Prostate gland (tissue), 2 donors: ENCODE data around the gene TM7SF2. TPM values are rescaled to one million over a fixed set of nuclear protein-coding genes. Genes with fewer than 3 reads are reported as not detected.
A peak's percentile ranks its signal among the peaks of the same experiment; 100 is the strongest.

ENCODE experiments used
- DNase-seq: peaks from one replicate; pipeline ENCODE4 v3.0.0-alpha.2; 2019; ENCODE audit warnings: low spot score
- H3K27ac ChIP-seq, 2 donors: fragments of 200-600 bp; sonication (generic); 2 replicates each; pipeline ENCODE4 v1.5.1; 2017 to 2019
- H3K27me3 ChIP-seq: fragments of 200-600 bp; sonication (generic); replicated peaks from 2 replicates; pipeline ENCODE4 v1.5.1; 2019; ENCODE audit not compliant: insufficient read depth
- H3K36me3 ChIP-seq, 2 donors: fragments of 200-600 bp; sonication (generic); 1 replicate in 1 of 2; 2 replicates in 1 of 2; pipeline versions ENCODE4 v1.5.1 to v1.8.1; 2017 to 2019
- H3K4me1 ChIP-seq: fragments of 200-600 bp; sonication (generic); replicated peaks from 2 replicates; pipeline ENCODE4 v1.5.1; 2019
- H3K4me3 ChIP-seq, 2 donors: fragments of 200-600 bp; sonication (generic); 2 replicates each; pipeline ENCODE4 v1.5.1; 2017 to 2019
- H3K9me3 ChIP-seq: fragments of 200-600 bp; sonication (generic); 2 replicates; pipeline ENCODE4 v1.5.1; 2017
- CTCF ChIP-seq, 4 experiments: fragments of 200-600 bp in 2 of 4; fragments of 450-650 bp in 2 of 4; sonication (generic) in 2 of 4; IDR thresholded peaks; 1 replicate in 3 of 4; 2 replicates in 1 of 4; pipeline ENCODE4 v1.5.1; 2016 to 2019; ENCODE audit warnings: antibody characterized with exemption in 4 of 4, mild to moderate bottlenecking in 2 of 4, moderate library complexity in 2 of 4
- POLR2A ChIP-seq: fragments of 450-650 bp; IDR thresholded peaks from one replicate; pipeline ENCODE4 v1.6.1; 2016; ENCODE audit warnings: antibody characterized with exemption, mild to moderate bottlenecking
- POLR2AphosphoS5 ChIP-seq: sonication (generic); formaldehyde crosslinking; IDR thresholded peaks from one replicate; pipeline ENCODE4 v1.6.1; 2017; ENCODE audit warnings: antibody characterized with exemption
- WGBS: methylation state at CpG from one replicate; pipeline ENCODE4 v1.1.5; 2018; 5-methylcytosine and 5-hydroxymethylcytosine counted together
- intact Hi-C: fragments of 100-400 bp; cut with DNase I; formaldehyde crosslinking; loops from one replicate; pipeline ENCODE4 v1.14.2; 2022
- total RNA-seq, 2 donors: library from RNA; depleted of rRNA; stranded (reverse); fragments of >200 nt; gene quantifications; one replicate each; pipeline ENCODE4 v1.1.0, GENCODE V29; 2016

Gene TM7SF2
- total RNA-seq, 2 donors from 2014 or later = 73.9 to 185 TPM

- no peaks in the 10 kb centered on the region for H3K36me3 ChIP-seq
- WGBS = 83% methylated on average over 3 of the region's 3 CpGs
- peak overlapping the region in 1 of 2 donors; percentile 58 for H3K27ac ChIP-seq
- no peak overlapping the region for H3K4me3 ChIP-seq
- no peaks in the 10 kb centered on the region for H3K9me3 ChIP-seq
- no peaks in the 10 kb centered on the region for H3K4me1 ChIP-seq
- DNase-seq = no peak
- TF ChIP-seq POLR2AphosphoS5 (no peak), POLR2A (no peak), CTCF (IDR thresholded peaks at IDR 0.05) (no peak)
- intact Hi-C loops = no loop called here
- H3K27me3 ChIP-seq = no peaks in the 10 kb centered on the region
These were observed 39.7 kb downstream of the TM7SF2 start for GRCh38 chr11:65151331-65151899.

- H3K27me3 ChIP-seq = no peaks in the 10 kb centered on the region
- intact Hi-C loops = no loop called here
- no peak overlapping the region for H3K4me3 ChIP-seq
- DNase-seq = no peak
- WGBS = 84% methylated on average over 2 of the region's 2 CpGs
- H3K27ac ChIP-seq = no peak overlapping the region
- no peaks in the 10 kb centered on the region for H3K4me1 ChIP-seq
- TF ChIP-seq POLR2A = no peak
- TF ChIP-seq POLR2AphosphoS5 = no peak
- no peak for TF ChIP-seq CTCF (IDR thresholded peaks at IDR 0.05)
- H3K9me3 ChIP-seq = no peaks in the 10 kb centered on the region
- H3K36me3 ChIP-seq = no peaks in the 10 kb centered on the region
These were observed 40.5 kb downstream of the TM7SF2 start for GRCh38 chr11:65152122-65152521.

- intact Hi-C loops = no loop called here
- Histone ChIP-seq H3K4me3 (no peak overlapping the region), H3K9me3 (no peaks in the 10 kb centered on the region), H3K36me3 (no peaks in the 10 kb centered on the region), H3K4me1 (no peaks in the 10 kb centered on the region), H3K27ac (no peak overlapping the region), H3K27me3 (no peaks in the 10 kb centered on the region)
- TF ChIP-seq CTCF (IDR thresholded peaks at IDR 0.05) = no peak
- 95% methylated on average over 3 of the region's 3 CpGs for WGBS
- DNase-seq = no peak
These were observed 44.6 kb downstream of the TM7SF2 start for GRCh38 chr11:65156256-65156655.

GRCh38 chr11:65156926-65157325 is 45.3 kb downstream of the TM7SF2 start:
- TF ChIP-seq CTCF (IDR thresholded peaks at IDR 0.05) = no peak
- TF ChIP-seq POLR2AphosphoS5 = no peak
- no peak for TF ChIP-seq POLR2A
- no peak for DNase-seq
- H3K4me1 ChIP-seq = no peaks in the 10 kb centered on the region
- intact Hi-C loops = no loop called here
- no peak overlapping the region for H3K27ac ChIP-seq
- no peaks in the 10 kb centered on the region for H3K9me3 ChIP-seq
- 93% methylated on average over 3 of the region's 3 CpGs for WGBS
- no peak overlapping the region for H3K4me3 ChIP-seq
- no peaks in the 10 kb centered on the region for H3K36me3 ChIP-seq
- H3K27me3 ChIP-seq = no peaks in the 10 kb centered on the region

- H3K4me1 ChIP-seq = no peaks in the 10 kb centered on the region
- intact Hi-C loops = no loop called here
- TF ChIP-seq POLR2AphosphoS5 (no peak), POLR2A (no peak), CTCF (IDR thresholded peaks at IDR 0.05) (no peak)
- H3K4me3 ChIP-seq = no peak overlapping the region
- H3K36me3 ChIP-seq = no peaks in the 10 kb centered on the region
- H3K9me3 ChIP-seq = no peaks in the 10 kb centered on the region
- WGBS = 83% methylated on average over 3 of the region's 3 CpGs
- DNase-seq = no peak
- no peak overlapping the region for H3K27ac ChIP-seq
- no peaks in the 10 kb centered on the region for H3K27me3 ChIP-seq
These were observed 45.7 kb downstream of the TM7SF2 start for GRCh38 chr11:65157336-65157735.
